ENCODE measurements around the gene TAPBP.

GRCh38 chr6:33329058-33329457 is 15.2 kb upstream of the TAPBP start:
- TF ChIP-seq CTCF (IDR thresholded peaks at IDR 0.05) = no peak
- TF ChIP-seq POLR2A (IDR thresholded peaks at IDR 0.05) = no peak

Data from sigmoid colon (tissue), 3 donors.